B cell (primary cell): ENCODE results near the gene CPA2. TPM values are rescaled to one million over a fixed set of nuclear protein-coding genes. Genes with fewer than 3 reads are reported as not detected.

Experiments used
- ATAC-seq: fragments of 200-7000 bp; cut with Tn5 transposase; one replicate; pipeline ENCODE4 v1.10.0; 2021; ENCODE audit warnings: low read depth, mild to moderate bottlenecking, moderate number of reproducible peaks, moderate library complexity
- CTCF ChIA-PET: fragments of 350-600 bp; sonication (Branson Sonifier 250); formaldehyde crosslinking; loops from one replicate; lab custom pipeline; 2021; ENCODE audit warnings: antibody characterized with exemption, inconsistent platforms; lab: Charles Lee
- POLR2A ChIA-PET: fragments of 350-600 bp; sonication (Branson Sonifier 250); formaldehyde crosslinking; loops from one replicate; lab custom pipeline; 2021; ENCODE audit warnings: antibody characterized with exemption; lab: Charles Lee
- DNase-seq: peaks from one replicate; pipeline ENCODE4 v3.0.0; 2013
- H2AFZ ChIP-seq: 2 replicates; pipeline ENCODE4 v1.6.1; 2012; ENCODE audit warnings: mild to moderate bottlenecking, low read depth, low read length; ENCODE audit not compliant: insufficient read depth, poor library complexity, severe bottlenecking
- H3K27ac ChIP-seq, 2 donors: 1 replicate in 1 of 2; 2 replicates in 1 of 2; pipeline ENCODE4 v1.5.1; 2012 to 2013; ENCODE audit warnings: low read length in 2 of 2, mild to moderate bottlenecking in 2 of 2, moderate library complexity in 1 of 2
- H3K27me3 ChIP-seq, 4 experiments: fragments of 200-600 bp in 1 of 4; sonication (generic) in 1 of 4; replicated peaks in 1 of 4; 1 replicate in 2 of 4; 2 replicates in 2 of 4; pipeline versions ENCODE4 v1.6.1 to v1.7.0; 2013 to 2016; ENCODE audit warnings: low read length in 3 of 4, mild to moderate bottlenecking in 2 of 4, mixed read lengths in 1 of 4, moderate library complexity in 1 of 4; ENCODE audit not compliant: insufficient read depth in 4 of 4, control insufficient read depth in 3 of 4; ENCODE audit errors: control extremely low read depth in 1 of 4
- H3K36me3 ChIP-seq, 2 experiments: replicated peaks in 1 of 2; 1 replicate in 1 of 2; 2 replicates in 1 of 2; pipeline versions ENCODE4 v1.6.1 to v1.7.1; 2013; ENCODE audit warnings: low read length in 1 of 2; ENCODE audit not compliant: insufficient read depth in 2 of 2, control insufficient read depth in 1 of 2; ENCODE audit errors: control extremely low read depth in 1 of 2, extremely low read depth in 1 of 2
- H3K4me1 ChIP-seq, 2 donors: fragments of 200-600 bp in 1 of 2; sonication (generic) in 1 of 2; 1 replicate in 1 of 2; 2 replicates in 1 of 2; pipeline versions ENCODE4 v1.5.1 to v1.6.1; 2013 to 2017; ENCODE audit warnings: low read length in 2 of 2; ENCODE audit not compliant: control insufficient read depth in 2 of 2, insufficient read depth in 2 of 2
- H3K4me2 ChIP-seq: replicated peaks from 2 replicates; pipeline ENCODE3; 2012; ENCODE audit warnings: mild to moderate bottlenecking, low read depth, low read length; ENCODE audit not compliant: poor library complexity, severe bottlenecking
- H3K4me3 ChIP-seq, 5 experiments: fragments of 200-600 bp in 1 of 5; sonication (generic) in 1 of 5; 1 replicate in 3 of 5; 2 replicates in 2 of 5; pipeline versions ENCODE4 v1.5.1 to v1.7.0; 2011 to 2016; ENCODE audit warnings: low read length in 4 of 5, mild to moderate bottlenecking in 4 of 5, low read depth in 2 of 5, control low read depth in 1 of 5, moderate library complexity in 1 of 5; ENCODE audit not compliant: insufficient read depth in 1 of 5; ENCODE audit errors: control extremely low read depth in 1 of 5, extremely low read depth in 1 of 5
- H3K79me2 ChIP-seq: fragments of 200-600 bp; sonication (generic); one replicate; pipeline ENCODE4 v1.6.0; 2016; ENCODE audit warnings: low read length; ENCODE audit not compliant: control insufficient read depth, insufficient read depth
- H3K9ac ChIP-seq: fragments of 200-600 bp; sonication (generic); 2 replicates; pipeline ENCODE4 v1.6.1; 2017; ENCODE audit warnings: mild to moderate bottlenecking, low read length, moderate library complexity
- H3K9me3 ChIP-seq, 3 donors: one replicate each; pipeline versions ENCODE4 v1.6.1 to v1.7.1; 2013; ENCODE audit warnings: low read length in 2 of 3; ENCODE audit not compliant: control insufficient read depth in 2 of 3, insufficient read depth in 1 of 3; ENCODE audit errors: control extremely low read depth in 1 of 3
- H4K20me1 ChIP-seq: 2 replicates; pipeline ENCODE4 v1.6.0; 2012; ENCODE audit warnings: mild to moderate bottlenecking, low read length; ENCODE audit not compliant: insufficient read depth, control insufficient read depth, poor library complexity, severe bottlenecking
- H3K27ac Mint-ChIP-seq: one replicate; pipeline ENCODE4 v1.8.0; 2021; ENCODE audit warnings: mixed read lengths
- H3K27me3 Mint-ChIP-seq: one replicate; pipeline ENCODE4 v1.8.0; 2021; ENCODE audit warnings: mixed read lengths
- H3K4me1 Mint-ChIP-seq: one replicate; pipeline ENCODE4 v1.8.0; 2021; ENCODE audit warnings: mixed read lengths
- H3K4me3 Mint-ChIP-seq: one replicate; pipeline ENCODE4 v1.8.0; 2021; ENCODE audit warnings: mixed read lengths
- H3K9me3 Mint-ChIP-seq: one replicate; pipeline ENCODE4 v1.8.0; 2022; ENCODE audit warnings: mixed read lengths; ENCODE audit not compliant: insufficient read depth
- EZH2 ChIP-seq: IDR thresholded peaks from 2 replicates; pipeline ENCODE4 v1.6.1; 2012; ENCODE audit warnings: borderline replicate concordance, low read depth, mild to moderate bottlenecking, moderate library complexity, low read length; ENCODE audit not compliant: insufficient read depth, poor library complexity, severe bottlenecking
- WGBS: methylation state at CpG from one replicate; pipeline ENCODE4 v1.1.5; 2013; ENCODE audit warnings: missing lambda C conversion rate; ENCODE audit not compliant: insufficient coverage; 5-methylcytosine and 5-hydroxymethylcytosine counted together
- intact Hi-C: fragments of 100-400 bp; cut with micrococcal nuclease; formaldehyde crosslinking; loops from one replicate; pipeline ENCODE4 v1.10.0; 2022
- polyA plus RNA-seq: library from polyadenylated mRNA; depleted of rRNA; stranded (reverse); fragments of >200 nt; gene quantifications from 2 replicates; pipeline ENCODE4 v1.2.3, GENCODE V29; 2012
- total RNA-seq, 2 donors: library from RNA; stranded (reverse); fragments of 120-200 nt in 1 of 2; gene quantifications; 1 replicate in 1 of 2; 2 replicates in 1 of 2; pipeline versions ENCODE4 v1.2.3 to v1.2.4, GENCODE V29; 2013 to 2022
- TF ChIP-seq, protein P1 (sequence below): fragments of 200-600 bp; IDR thresholded peaks from one replicate; pipeline ENCODE4 v1.8.0; 2022; ENCODE audit warnings: antibody characterized with exemption, mild to moderate bottlenecking

CPA2 gene
- total and polyA plus RNA-seq, 2 donors (not counting 1 experiment from before 2014, with no cell fraction given) = not detected

DNA sequence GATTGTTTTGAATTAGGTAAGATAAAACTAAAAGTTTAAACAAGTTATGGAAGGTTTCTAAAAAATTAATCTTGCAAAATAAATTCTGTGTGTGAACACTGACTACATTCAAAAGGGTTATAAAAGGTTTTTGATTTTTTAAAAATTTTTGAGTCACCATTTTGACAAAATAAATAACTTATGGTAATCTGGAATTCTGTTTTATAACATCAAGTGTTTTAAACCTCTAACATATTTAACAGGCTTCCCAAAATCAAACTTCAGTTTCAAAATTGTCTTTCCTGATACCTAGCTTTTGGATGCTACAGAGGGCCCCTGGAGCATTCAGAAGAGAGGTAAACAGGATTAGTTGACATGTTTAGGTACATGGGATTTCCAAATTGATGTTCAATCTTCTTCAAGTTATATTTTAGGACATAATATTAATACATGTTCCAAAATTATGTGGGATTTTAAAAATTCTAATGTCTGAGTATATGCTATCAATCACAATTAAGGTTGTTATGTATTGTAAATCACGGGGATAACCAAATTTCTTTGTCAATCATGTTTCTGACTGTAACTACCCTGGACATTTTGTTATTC, 8.1 kb upstream of the CPA2 start:
- intact Hi-C loops = no loop called here
- CTCF ChIA-PET = no interaction called here
- Histone ChIP-seq H3K9ac (no peak overlapping the region), H3K79me2 (no peaks in the 10 kb centered on the region), H3K4me1 (no peaks in the 10 kb centered on the region), H3K4me2 (no peak overlapping the region), H3K9me3 (peaks cover 3 to 42% (median 23%) of the 10 kb centered on the region in 3 donors), H3K27ac (no peak overlapping the region), H3K4me3 (no peak overlapping the region), H2AFZ (no peak overlapping the region), H4K20me1 (no peaks in the 10 kb centered on the region), H3K36me3 (no peaks in the 10 kb centered on the region), H3K27me3 (peaks cover 0 to 11% (median 0%) of the 10 kb centered on the region in 4 experiments)
- no peak overlapping the region for H3K27ac Mint-ChIP-seq
- peaks cover 2% of the 10 kb centered on the region for H3K9me3 Mint-ChIP-seq
- DNase-seq = no peak
- TF ChIP-seq, protein P1, sequence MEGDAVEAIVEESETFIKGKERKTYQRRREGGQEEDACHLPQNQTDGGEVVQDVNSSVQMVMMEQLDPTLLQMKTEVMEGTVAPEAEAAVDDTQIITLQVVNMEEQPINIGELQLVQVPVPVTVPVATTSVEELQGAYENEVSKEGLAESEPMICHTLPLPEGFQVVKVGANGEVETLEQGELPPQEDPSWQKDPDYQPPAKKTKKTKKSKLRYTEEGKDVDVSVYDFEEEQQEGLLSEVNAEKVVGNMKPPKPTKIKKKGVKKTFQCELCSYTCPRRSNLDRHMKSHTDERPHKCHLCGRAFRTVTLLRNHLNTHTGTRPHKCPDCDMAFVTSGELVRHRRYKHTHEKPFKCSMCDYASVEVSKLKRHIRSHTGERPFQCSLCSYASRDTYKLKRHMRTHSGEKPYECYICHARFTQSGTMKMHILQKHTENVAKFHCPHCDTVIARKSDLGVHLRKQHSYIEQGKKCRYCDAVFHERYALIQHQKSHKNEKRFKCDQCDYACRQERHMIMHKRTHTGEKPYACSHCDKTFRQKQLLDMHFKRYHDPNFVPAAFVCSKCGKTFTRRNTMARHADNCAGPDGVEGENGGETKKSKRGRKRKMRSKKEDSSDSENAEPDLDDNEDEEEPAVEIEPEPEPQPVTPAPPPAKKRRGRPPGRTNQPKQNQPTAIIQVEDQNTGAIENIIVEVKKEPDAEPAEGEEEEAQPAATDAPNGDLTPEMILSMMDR = no peak
- TF ChIP-seq EZH2 = no peak
- peaks cover 7% of the 10 kb centered on the region for H3K27me3 Mint-ChIP-seq
- WGBS = no CpG with 5 or more reads among the region's 1 CpG
- POLR2A ChIA-PET = no interaction called here
- H3K4me1 Mint-ChIP-seq = no peaks in the 10 kb centered on the region
- no peak overlapping the region for H3K4me3 Mint-ChIP-seq
- no peak for ATAC-seq

DNA sequence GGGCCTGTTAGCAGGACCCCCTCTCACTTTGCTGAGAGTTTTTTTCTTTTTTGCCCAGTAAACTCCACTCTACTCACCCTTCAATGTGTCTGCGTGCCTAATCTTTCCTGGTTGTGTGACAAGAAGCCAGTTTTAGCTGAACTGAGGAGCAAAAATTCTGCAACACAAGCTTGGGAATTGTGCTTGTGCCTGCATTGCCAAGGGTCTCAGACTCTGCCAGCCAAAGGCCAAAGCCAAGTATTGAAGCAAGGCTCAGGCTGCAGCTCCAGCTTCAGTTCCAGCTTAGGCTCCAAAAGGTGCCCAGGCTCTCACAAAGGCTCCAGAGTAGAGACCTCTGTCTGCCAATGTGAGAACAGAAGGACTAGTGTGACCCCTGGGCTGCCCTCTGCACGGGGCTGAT, 4.2 kb upstream of the CPA2 start:
- H3K4me1 ChIP-seq = no peaks in the 10 kb centered on the region
- H3K27me3 ChIP-seq = no peaks in the 10 kb centered on the region
- no peak overlapping the region for H3K9ac ChIP-seq
- CTCF ChIA-PET = interaction anchor here (1.3 kb wide), 1 partner anchor 496 kb away, joined by 3 read pairs; no protein-coding TSS in a partner anchor
- POLR2A ChIA-PET = no interaction called here
- H3K27ac Mint-ChIP-seq = no peak overlapping the region
- TF ChIP-seq, protein P1 = no peak
- no peak for TF ChIP-seq EZH2
- no peaks in the 10 kb centered on the region for H3K4me1 Mint-ChIP-seq
- intact Hi-C loops = no loop called here
- no peak overlapping the region for H3K4me3 Mint-ChIP-seq
- H3K36me3 ChIP-seq = no peaks in the 10 kb centered on the region
- no peaks in the 10 kb centered on the region for H4K20me1 ChIP-seq
- H3K79me2 ChIP-seq = no peaks in the 10 kb centered on the region
- H3K9me3 ChIP-seq = peaks cover 3 to 19% (median 13%) of the 10 kb centered on the region in 3 donors
- H3K27me3 Mint-ChIP-seq = peaks cover 21% of the 10 kb centered on the region
- WGBS = 53% methylated on average over 2 of the region's 2 CpGs
- no peak overlapping the region for H3K27ac ChIP-seq
- H3K4me2 ChIP-seq = no peak overlapping the region
- DNase-seq (no peak), ATAC-seq (no peak)
- no peak overlapping the region for H3K4me3 ChIP-seq
- no peak overlapping the region for H2AFZ ChIP-seq
- peaks cover 2% of the 10 kb centered on the region for H3K9me3 Mint-ChIP-seq
